Measurements from ENCODE around the gene SMIM8. TPM values are rescaled to one million over a fixed set of nuclear protein-coding genes. Genes with fewer than 3 reads are reported as not detected.

The SMIM8 gene
- total and polyA plus RNA-seq, 12 donors, result 6.1 to 13.8 (median 10.5) TPM

- no peaks in the 10 kb centered on the region for H3K27me3 ChIP-seq
- H3K27ac ChIP-seq, result no peak overlapping the region
- H3K4me3 ChIP-seq, result no peak overlapping the region
- WGBS, 2 donors, result 89 to 95% methylated on average over 2 of the region's 2 CpGs
- DNase-seq (no peak), ATAC-seq (no peak)
- peaks cover 0 to 7% (median 0%) of the 10 kb centered on the region in 9 donors for H3K4me1 ChIP-seq
- peaks cover 0 to 26% (median 0%) of the 10 kb centered on the region in 9 donors for H3K36me3 ChIP-seq
- no peaks in the 10 kb centered on the region for H3K9me3 ChIP-seq
- intact Hi-C loops (cut with DNase I), result no loop called here
- no peak for TF ChIP-seq CTCF (IDR thresholded peaks at IDR 0.05)
These were observed 18.8 kb downstream of the SMIM8 start for GRCh38 chr6:87341158-87341557.

GRCh38 chr6:87341899-87342298 lies 19.5 kb downstream of the SMIM8 start:
- H3K27ac ChIP-seq, result no peak overlapping the region
- no peak for TF ChIP-seq CTCF (IDR thresholded peaks at IDR 0.05)
- ATAC-seq, result no peak
- WGBS, 2 donors, result 97% methylated on average over 1 of the region's 1 CpG
- intact Hi-C loops (cut with DNase I), result no loop called here
- H3K9me3 ChIP-seq, result no peaks in the 10 kb centered on the region
- no peak overlapping the region for H3K4me3 ChIP-seq
- peaks cover 0 to 7% (median 0%) of the 10 kb centered on the region in 9 donors for H3K4me1 ChIP-seq
- peaks cover 0 to 26% (median 0%) of the 10 kb centered on the region in 9 donors for H3K36me3 ChIP-seq
- H3K27me3 ChIP-seq, result no peaks in the 10 kb centered on the region
- DNase-seq, result no peak

- no peak for TF ChIP-seq CTCF (IDR thresholded peaks at IDR 0.05)
- peaks cover 0 to 26% (median 0%) of the 10 kb centered on the region in 9 donors for H3K36me3 ChIP-seq
- H3K4me1 ChIP-seq, result peaks cover 0 to 7% (median 0%) of the 10 kb centered on the region in 9 donors
- no peak overlapping the region for H3K27ac ChIP-seq
- H3K4me3 ChIP-seq, result no peak overlapping the region
- H3K9me3 ChIP-seq, result no peaks in the 10 kb centered on the region
- DNase-seq, result no peak
- no peaks in the 10 kb centered on the region for H3K27me3 ChIP-seq
- intact Hi-C loops (cut with DNase I), result no loop called here
- no peak for ATAC-seq
These were observed 20.4 kb downstream of the SMIM8 start for GRCh38 chr6:87342829-87343228.

- H3K27me3 ChIP-seq, result no peaks in the 10 kb centered on the region
- no peak for ATAC-seq
- no peaks in the 10 kb centered on the region for H3K9me3 ChIP-seq
- intact Hi-C loops (cut with DNase I), result no loop called here
- no peak for TF ChIP-seq CTCF (IDR thresholded peaks at IDR 0.05)
- H3K4me1 ChIP-seq, result peaks cover 0 to 7% (median 0%) of the 10 kb centered on the region in 9 donors
- 82 to 84% methylated on average over 2 of the region's 2 CpGs for WGBS, 2 donors
- no peak for DNase-seq
- no peak within 1 kb of the TSS for H3K27ac ChIP-seq
- peaks cover 0 to 23% (median 0%) of the 10 kb centered on the region in 9 donors for H3K36me3 ChIP-seq
- no peak within 1 kb of the TSS for H3K4me3 ChIP-seq
These were observed 22.3 kb downstream of the SMIM8 start, which contains the start of gene C6orf163 for GRCh38 chr6:87344731-87345130. TSS of gene C6orf163 (plus strand) at chr6:87344813. CDS start at chr6:87345100, 287 bp downstream.

Data from heart right ventricle (tissue), 16 donors.